Neural cell (in vitro differentiated cells): ENCODE measurements around the gene WDR82.

Experiments
- EP300 ChIP-seq: fragments of 450-650 bp; conservative IDR thresholded peaks from 2 replicates; pipeline ENCODE4 v1.6.1; 2014; ENCODE audit warnings: antibody characterized with exemption, mild to moderate bottlenecking, moderate library complexity; ENCODE audit not compliant: poor library complexity, severe bottlenecking
- EZH2 ChIP-seq: fragments of 200-600, 300-800 bp; shearing (Covaris generic), sonication (generic); IDR thresholded peaks from 2 replicates; pipeline ENCODE4 v1.6.1; 2014; ENCODE audit warnings: antibody characterized with exemption, low read length, borderline replicate concordance, mild to moderate bottlenecking; ENCODE audit not compliant: insufficient read depth, poor library complexity, severe bottlenecking
- MXI1 ChIP-seq: fragments of 450-650 bp; conservative IDR thresholded peaks from 2 replicates; pipeline ENCODE4 v1.6.1; 2014; ENCODE audit warnings: antibody characterized with exemption, mild to moderate bottlenecking; ENCODE audit not compliant: poor library complexity, severe bottlenecking
- POLR2AphosphoS5 ChIP-seq: IDR thresholded peaks from 2 replicates; pipeline ENCODE4 v1.6.1; 2012
- TAF1 ChIP-seq: IDR thresholded peaks from 2 replicates; pipeline ENCODE4 v1.6.1; 2012; ENCODE audit warnings: low read depth
- TF ChIP-seq, protein P1 (sequence below): fragments of 450-650 bp; IDR thresholded peaks from 2 replicates; pipeline ENCODE4 v1.5.1; 2014; ENCODE audit warnings: antibody characterized with exemption, mild to moderate bottlenecking, moderate library complexity; ENCODE audit not compliant: poor library complexity, severe bottlenecking
- TF ChIP-seq, protein P2 (sequence below): IDR thresholded peaks from 2 replicates; pipeline ENCODE4 v1.6.1; 2012; ENCODE audit warnings: borderline replicate concordance

DNA sequence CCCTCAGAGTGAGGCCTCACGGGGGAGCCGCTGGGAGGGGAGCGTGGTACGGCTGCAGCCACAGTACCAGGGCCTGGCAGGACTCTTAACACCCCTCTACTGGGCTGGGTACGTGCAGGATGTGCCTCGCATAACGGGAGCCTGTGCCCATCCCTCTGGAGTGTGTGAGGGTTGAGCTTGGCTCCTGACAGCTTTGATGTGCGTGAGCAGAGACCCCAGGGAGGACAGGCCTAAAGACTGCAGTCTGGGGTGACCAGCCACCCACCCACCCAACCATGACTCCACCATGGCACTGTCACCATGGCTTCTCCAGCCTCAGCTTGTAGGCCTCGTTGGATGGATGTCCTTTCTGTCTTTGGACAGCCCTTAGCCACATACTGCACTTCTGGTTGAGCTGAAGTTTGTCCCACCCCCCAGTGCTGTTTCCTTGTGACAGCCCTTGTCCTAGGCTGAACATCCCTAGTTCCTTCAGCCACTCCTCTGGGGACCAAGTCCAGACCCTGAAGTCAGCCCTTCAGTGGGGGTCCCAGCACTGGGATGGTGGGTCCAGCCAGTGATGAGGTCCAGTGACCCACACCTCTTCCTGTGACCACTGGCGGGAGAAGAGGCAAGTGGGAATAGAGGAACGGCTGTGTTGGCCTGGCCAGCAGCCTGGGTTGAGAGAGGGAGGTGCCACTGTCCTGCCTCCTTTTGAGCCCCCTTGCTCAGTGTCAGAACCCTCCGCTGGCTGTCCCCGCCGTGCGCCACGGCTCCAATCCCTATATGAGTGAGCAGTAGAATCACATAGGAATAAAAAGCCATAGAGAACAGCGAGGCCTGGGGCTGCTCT, 15.3 kb upstream of the WDR82 start:
- TF ChIP-seq, protein P1, sequence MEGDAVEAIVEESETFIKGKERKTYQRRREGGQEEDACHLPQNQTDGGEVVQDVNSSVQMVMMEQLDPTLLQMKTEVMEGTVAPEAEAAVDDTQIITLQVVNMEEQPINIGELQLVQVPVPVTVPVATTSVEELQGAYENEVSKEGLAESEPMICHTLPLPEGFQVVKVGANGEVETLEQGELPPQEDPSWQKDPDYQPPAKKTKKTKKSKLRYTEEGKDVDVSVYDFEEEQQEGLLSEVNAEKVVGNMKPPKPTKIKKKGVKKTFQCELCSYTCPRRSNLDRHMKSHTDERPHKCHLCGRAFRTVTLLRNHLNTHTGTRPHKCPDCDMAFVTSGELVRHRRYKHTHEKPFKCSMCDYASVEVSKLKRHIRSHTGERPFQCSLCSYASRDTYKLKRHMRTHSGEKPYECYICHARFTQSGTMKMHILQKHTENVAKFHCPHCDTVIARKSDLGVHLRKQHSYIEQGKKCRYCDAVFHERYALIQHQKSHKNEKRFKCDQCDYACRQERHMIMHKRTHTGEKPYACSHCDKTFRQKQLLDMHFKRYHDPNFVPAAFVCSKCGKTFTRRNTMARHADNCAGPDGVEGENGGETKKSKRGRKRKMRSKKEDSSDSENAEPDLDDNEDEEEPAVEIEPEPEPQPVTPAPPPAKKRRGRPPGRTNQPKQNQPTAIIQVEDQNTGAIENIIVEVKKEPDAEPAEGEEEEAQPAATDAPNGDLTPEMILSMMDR = no peak
- TF ChIP-seq, protein P2, sequence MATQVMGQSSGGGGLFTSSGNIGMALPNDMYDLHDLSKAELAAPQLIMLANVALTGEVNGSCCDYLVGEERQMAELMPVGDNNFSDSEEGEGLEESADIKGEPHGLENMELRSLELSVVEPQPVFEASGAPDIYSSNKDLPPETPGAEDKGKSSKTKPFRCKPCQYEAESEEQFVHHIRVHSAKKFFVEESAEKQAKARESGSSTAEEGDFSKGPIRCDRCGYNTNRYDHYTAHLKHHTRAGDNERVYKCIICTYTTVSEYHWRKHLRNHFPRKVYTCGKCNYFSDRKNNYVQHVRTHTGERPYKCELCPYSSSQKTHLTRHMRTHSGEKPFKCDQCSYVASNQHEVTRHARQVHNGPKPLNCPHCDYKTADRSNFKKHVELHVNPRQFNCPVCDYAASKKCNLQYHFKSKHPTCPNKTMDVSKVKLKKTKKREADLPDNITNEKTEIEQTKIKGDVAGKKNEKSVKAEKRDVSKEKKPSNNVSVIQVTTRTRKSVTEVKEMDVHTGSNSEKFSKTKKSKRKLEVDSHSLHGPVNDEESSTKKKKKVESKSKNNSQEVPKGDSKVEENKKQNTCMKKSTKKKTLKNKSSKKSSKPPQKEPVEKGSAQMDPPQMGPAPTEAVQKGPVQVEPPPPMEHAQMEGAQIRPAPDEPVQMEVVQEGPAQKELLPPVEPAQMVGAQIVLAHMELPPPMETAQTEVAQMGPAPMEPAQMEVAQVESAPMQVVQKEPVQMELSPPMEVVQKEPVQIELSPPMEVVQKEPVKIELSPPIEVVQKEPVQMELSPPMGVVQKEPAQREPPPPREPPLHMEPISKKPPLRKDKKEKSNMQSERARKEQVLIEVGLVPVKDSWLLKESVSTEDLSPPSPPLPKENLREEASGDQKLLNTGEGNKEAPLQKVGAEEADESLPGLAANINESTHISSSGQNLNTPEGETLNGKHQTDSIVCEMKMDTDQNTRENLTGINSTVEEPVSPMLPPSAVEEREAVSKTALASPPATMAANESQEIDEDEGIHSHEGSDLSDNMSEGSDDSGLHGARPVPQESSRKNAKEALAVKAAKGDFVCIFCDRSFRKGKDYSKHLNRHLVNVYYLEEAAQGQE = no peak
- no peak for TF ChIP-seq EZH2
- no peak for TF ChIP-seq MXI1
- TF ChIP-seq TAF1 = no peak
- TF ChIP-seq EP300 = no peak
- TF ChIP-seq POLR2AphosphoS5 = no peak
